ENCODE results near the gene TNNI2.

DNA sequence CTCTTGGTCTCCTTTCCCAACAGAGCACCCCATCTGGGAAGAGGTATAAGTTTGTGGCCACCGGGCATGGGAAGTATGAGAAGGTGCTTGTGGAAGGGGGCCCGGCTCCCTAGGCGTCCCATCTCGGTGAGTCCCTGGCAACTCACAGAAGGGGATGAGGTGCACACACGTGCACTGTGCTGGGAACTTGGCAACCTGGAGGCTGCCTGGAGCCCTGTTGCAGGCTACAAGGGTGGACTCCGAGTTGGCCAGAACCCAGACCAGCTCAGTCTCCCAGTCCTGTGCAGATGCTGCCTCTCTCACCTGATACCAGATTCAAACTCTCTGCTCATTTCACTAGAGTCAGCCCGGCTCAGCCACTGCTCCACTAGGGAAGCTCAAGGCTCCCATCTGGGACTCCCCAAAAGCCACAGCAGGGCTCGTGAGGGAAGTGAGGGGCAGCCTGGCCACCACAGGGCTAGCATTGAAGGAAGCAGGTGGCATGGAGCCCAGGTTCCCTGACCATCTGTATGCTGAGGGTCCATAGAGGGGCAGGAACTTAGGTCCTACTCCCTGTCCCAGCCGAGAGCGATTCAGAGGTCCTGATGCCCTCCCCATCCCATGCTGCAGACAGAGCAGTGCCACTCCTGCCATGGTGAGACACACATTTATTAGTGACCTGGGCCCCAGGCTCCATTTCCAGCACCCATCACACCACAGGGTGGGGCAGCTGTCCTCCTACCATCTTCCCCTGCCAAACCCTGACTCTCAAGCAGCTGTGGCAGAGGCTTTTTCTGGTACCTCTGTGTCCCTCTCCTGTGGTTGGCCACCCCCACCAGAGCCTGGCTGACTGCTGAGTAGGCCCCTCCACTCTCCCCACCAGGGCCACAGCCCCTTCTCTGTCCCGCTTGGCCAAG lies 48.9 kb downstream of the TNNI2 start:
- TF ChIP-seq, protein P1, sequence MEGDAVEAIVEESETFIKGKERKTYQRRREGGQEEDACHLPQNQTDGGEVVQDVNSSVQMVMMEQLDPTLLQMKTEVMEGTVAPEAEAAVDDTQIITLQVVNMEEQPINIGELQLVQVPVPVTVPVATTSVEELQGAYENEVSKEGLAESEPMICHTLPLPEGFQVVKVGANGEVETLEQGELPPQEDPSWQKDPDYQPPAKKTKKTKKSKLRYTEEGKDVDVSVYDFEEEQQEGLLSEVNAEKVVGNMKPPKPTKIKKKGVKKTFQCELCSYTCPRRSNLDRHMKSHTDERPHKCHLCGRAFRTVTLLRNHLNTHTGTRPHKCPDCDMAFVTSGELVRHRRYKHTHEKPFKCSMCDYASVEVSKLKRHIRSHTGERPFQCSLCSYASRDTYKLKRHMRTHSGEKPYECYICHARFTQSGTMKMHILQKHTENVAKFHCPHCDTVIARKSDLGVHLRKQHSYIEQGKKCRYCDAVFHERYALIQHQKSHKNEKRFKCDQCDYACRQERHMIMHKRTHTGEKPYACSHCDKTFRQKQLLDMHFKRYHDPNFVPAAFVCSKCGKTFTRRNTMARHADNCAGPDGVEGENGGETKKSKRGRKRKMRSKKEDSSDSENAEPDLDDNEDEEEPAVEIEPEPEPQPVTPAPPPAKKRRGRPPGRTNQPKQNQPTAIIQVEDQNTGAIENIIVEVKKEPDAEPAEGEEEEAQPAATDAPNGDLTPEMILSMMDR (tag by site-specific recombination; IDR thresholded peaks at IDR 0.05), result no peak
- no peak for TF ChIP-seq ZNF366 (tag by site-specific recombination; conservative IDR thresholded peaks at IDR 0.05)
- TF ChIP-seq SALL2 (tag by site-specific recombination; IDR thresholded peaks at IDR 0.05; ENCODE audit: borderline replicate concordance), result no peak
- no peak for TF ChIP-seq ZNF776 (tag by site-specific recombination; IDR thresholded peaks at IDR 0.05; ENCODE audit: borderline replicate concordance)
- TF ChIP-seq BCL11A (tag by site-specific recombination; IDR thresholded peaks at IDR 0.05; ENCODE audit: low read depth), result no peak
- TF ChIP-seq ZNF626 (tag by site-specific recombination; IDR thresholded peaks at IDR 0.05), result no peak
- TF ChIP-seq, protein P2, sequence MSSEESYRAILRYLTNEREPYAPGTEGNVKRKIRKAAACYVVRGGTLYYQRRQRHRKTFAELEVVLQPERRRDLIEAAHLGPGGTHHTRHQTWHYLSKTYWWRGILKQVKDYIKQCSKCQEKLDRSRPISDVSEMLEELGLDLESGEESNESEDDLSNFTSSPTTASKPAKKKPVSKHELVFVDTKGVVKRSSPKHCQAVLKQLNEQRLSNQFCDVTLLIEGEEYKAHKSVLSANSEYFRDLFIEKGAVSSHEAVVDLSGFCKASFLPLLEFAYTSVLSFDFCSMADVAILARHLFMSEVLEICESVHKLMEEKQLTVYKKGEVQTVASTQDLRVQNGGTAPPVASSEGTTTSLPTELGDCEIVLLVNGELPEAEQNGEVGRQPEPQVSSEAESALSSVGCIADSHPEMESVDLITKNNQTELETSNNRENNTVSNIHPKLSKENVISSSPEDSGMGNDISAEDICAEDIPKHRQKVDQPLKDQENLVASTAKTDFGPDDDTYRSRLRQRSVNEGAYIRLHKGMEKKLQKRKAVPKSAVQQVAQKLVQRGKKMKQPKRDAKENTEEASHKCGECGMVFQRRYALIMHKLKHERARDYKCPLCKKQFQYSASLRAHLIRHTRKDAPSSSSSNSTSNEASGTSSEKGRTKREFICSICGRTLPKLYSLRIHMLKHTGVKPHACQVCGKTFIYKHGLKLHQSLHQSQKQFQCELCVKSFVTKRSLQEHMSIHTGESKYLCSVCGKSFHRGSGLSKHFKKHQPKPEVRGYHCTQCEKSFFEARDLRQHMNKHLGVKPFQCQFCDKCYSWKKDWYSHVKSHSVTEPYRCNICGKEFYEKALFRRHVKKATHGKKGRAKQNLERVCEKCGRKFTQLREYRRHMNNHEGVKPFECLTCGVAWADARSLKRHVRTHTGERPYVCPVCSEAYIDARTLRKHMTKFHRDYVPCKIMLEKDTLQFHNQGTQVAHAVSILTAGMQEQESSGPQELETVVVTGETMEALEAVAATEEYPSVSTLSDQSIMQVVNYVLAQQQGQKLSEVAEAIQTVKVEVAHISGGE (tag by site-specific recombination; conservative IDR thresholded peaks at IDR 0.05; ENCODE audit: low read depth), result no peak
- no peak for TF ChIP-seq MYNN (tag by site-specific recombination; IDR thresholded peaks at IDR 0.05; ENCODE audit: borderline replicate concordance)
- no peak for TF ChIP-seq ZNF473 (tag by site-specific recombination; IDR thresholded peaks at IDR 0.05)
- no peak for TF ChIP-seq ZNF707 (tag by site-specific recombination; IDR thresholded peaks at IDR 0.05)
- no peak for TF ChIP-seq ZNF670 (tag by site-specific recombination; IDR thresholded peaks at IDR 0.05; ENCODE audit: low read depth)

Data from HEK293 (cell line).